Activated T-helper 9 cell treated with anti-CD3 and anti-CD28 coated beads, Interleukin-2, amount 50 U/mL, for 16 hours (primary cell): ENCODE results near the gene KLHL3.

Experiments used
- DNase-seq: peaks from one replicate; pipeline ENCODE4 v3.0.0-alpha.2; 2020; ENCODE audit warnings: low read depth

Gene KLHL3

GRCh38 chr5:137610598-137610997 lies 125.3 kb downstream of the KLHL3 start:
- no peak for DNase-seq

GRCh38 chr5:137609127-137609526 lies 126.8 kb downstream of the KLHL3 start:
- DNase-seq, result no peak

GRCh38 chr5:137607771-137608170 lies 128.1 kb downstream of the KLHL3 start:
- no peak for DNase-seq

GRCh38 chr5:137606401-137606800 lies 129.5 kb downstream of the KLHL3 start:
- DNase-seq, result no peak

- DNase-seq, result no peak
These were observed 130.5 kb downstream of the KLHL3 start for GRCh38 chr5:137605411-137605810.

- DNase-seq, result no peak
These were observed 131.4 kb downstream of the KLHL3 start for GRCh38 chr5:137604348-137605095.

GRCh38 chr5:137603891-137604290 lies 132.0 kb downstream of the KLHL3 start:
- no peak for DNase-seq

- DNase-seq, result no peak
These were observed 132.5 kb downstream of the KLHL3 start for GRCh38 chr5:137603356-137603755.

- no peak for DNase-seq
These were observed 133.1 kb downstream of the KLHL3 start for GRCh38 chr5:137602721-137603273.

- DNase-seq, result no peak
These were observed 135.0 kb downstream of the KLHL3 start for GRCh38 chr5:137600721-137601360.

- no peak for DNase-seq
These were observed 136.4 kb downstream of the KLHL3 start for GRCh38 chr5:137599457-137599856.

- DNase-seq, result no peak
These were observed 137.5 kb downstream of the KLHL3 start for GRCh38 chr5:137598399-137598798.

GRCh38 chr5:137596941-137597340 lies 138.9 kb downstream of the KLHL3 start:
- DNase-seq, result no peak

- DNase-seq, result no peak
These were observed 140.4 kb downstream of the KLHL3 start for GRCh38 chr5:137595396-137596079.

- DNase-seq, result no peak
These were observed 141.2 kb downstream of the KLHL3 start for GRCh38 chr5:137594717-137595116.

- no peak for DNase-seq
These were observed 143.6 kb downstream of the KLHL3 start for GRCh38 chr5:137592317-137592716.

- DNase-seq, result no peak
These were observed 146.7 kb downstream of the KLHL3 start for GRCh38 chr5:137589185-137589584.

- DNase-seq, result no peak
These were observed 148.0 kb downstream of the KLHL3 start for GRCh38 chr5:137587919-137588318.

GRCh38 chr5:137584262-137584661 lies 151.6 kb downstream of the KLHL3 start:
- no peak for DNase-seq

- no peak for DNase-seq
These were observed 152.8 kb downstream of the KLHL3 start for GRCh38 chr5:137583129-137583528.

GRCh38 chr5:137582218-137582617 lies 153.7 kb downstream of the KLHL3 start:
- no peak for DNase-seq

- DNase-seq, result no peak
These were observed 154.1 kb downstream of the KLHL3 start for GRCh38 chr5:137581776-137582175.

- DNase-seq, result no peak
These were observed 155.9 kb downstream of the KLHL3 start for GRCh38 chr5:137580030-137580429.
